GM10248 (cell line): ENCODE results near the gene MSI2.

ENCODE experiments used
- CTCF ChIA-PET: fragments of 300-600 bp; sonication (Branson Sonifier 250); formaldehyde crosslinking; extraction: SDS; loops from one replicate; lab custom pipeline; 2021; ENCODE audit warnings: antibody characterized with exemption; lab: Yijun Ruan, JAX
- POLR2A ChIA-PET: fragments of 350-650 bp; sonication (Branson Sonifier 250); formaldehyde crosslinking; extraction: SDS; loops from one replicate; lab custom pipeline; 2020; ENCODE audit warnings: antibody characterized with exemption; lab: Yijun Ruan, JAX
- DNase-seq: peaks from one replicate; pipeline ENCODE4 v3.0.0; 2012; ENCODE audit errors: extremely low spot score
- CTCF ChIP-seq: IDR thresholded peaks from 2 replicates; pipeline ENCODE4 v1.5.1; 2012; ENCODE audit warnings: mild to moderate bottlenecking, low read depth; ENCODE audit errors: extremely low read depth, missing control alignments, control extremely low read depth

The MSI2 gene

GRCh38 chr17:57385975-57386374, 129.7 kb downstream of the MSI2 start:
- TF ChIP-seq CTCF = no peak
- ChIA-PET POLR2A (no interaction called here), CTCF (no interaction called here)
- no peak for DNase-seq

DNA sequence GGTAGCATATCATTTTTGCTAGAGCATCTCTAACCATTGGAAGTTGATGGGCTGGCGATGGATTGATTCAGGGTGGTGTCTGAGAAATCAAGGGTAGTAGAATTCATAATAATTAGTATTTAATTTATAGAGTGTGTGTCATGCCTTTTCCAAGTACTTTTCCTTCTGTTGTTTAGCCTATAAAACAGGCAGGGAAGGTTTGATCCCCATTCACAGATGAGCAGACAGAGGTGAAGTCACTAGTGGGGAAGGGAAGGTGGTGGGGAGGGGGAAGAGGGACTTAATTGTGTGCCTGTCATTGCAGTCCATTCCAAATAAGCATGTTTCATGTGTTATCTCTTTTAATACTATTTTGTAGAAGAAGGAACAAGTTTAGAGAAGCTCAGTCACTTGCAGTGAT, 131.3 kb downstream of the MSI2 start:
- POLR2A ChIA-PET = no interaction called here
- CTCF ChIA-PET = interaction anchor here (1.5 kb wide), 1 partner anchor 53 kb away, joined by 3 read pairs; no protein-coding TSS in a partner anchor
- no peak for DNase-seq

DNA sequence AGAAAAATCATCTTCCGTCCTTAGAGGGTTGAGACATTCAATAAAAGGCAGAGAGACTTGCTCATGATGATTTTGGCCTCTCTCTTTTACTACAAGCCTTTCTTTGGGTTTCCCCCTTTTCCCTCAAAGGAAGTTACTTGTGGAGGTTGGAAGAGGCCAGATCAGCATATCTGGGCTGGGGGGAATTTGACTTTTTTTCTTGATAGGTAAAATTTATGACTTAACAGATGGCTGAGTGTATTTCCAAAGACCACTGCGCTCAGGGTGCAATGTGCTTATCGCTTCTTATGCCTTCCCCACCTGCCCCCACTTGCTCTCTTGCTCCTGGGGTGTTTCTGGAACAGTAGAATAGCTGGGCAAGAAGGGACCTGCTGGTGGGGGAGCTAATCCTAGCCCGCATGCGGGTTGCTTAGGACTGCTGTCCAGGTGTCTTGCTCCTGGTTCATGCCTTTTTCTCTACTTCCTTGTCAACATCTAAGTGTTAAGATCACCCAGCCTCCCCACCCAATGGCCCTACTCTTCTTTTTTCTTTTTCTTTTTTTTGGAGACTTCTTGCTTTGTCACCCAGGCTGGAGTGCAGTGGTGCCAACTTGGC, 131.9 kb downstream of the MSI2 start:
- ChIA-PET POLR2A (no interaction called here), CTCF (interaction anchor here (1.5 to 2.1 kb wide), 2 partner anchors 17 to 53 kb away, joined by 3 to 6 read pairs; no protein-coding TSS in a partner anchor)
- TF ChIP-seq CTCF = no peak
- no peak for DNase-seq

More for the DNA sequence above, 131.3 kb downstream of the MSI2 start:
- no peak for TF ChIP-seq CTCF

DNA sequence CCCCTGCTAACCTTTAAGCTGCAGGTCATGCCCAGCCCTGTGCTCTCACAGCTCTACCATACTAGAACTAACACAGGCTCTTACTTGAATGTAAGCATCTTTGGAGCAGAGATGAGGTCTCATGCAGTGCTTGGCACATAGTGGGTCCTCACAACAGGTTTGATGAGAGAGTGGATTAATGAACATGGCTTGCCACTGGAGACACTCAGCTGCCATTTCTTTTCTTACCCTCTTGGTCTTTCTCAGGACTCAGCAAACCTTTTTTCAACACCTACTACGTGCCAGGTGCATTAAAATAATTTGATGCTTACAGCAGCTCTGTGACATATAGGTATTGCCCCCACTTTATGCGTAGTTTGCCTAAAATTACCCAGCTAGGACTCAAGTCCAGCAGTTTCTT, 133.2 kb downstream of the MSI2 start:
- no peak for TF ChIP-seq CTCF
- POLR2A ChIA-PET = no interaction called here
- CTCF ChIA-PET = interaction anchor here (0.9 to 2.1 kb wide), 6 partner anchors 11 to 146 kb away, joined by 3 to 6 read pairs (median 3); no protein-coding TSS in a partner anchor
- no peak for DNase-seq

DNA sequence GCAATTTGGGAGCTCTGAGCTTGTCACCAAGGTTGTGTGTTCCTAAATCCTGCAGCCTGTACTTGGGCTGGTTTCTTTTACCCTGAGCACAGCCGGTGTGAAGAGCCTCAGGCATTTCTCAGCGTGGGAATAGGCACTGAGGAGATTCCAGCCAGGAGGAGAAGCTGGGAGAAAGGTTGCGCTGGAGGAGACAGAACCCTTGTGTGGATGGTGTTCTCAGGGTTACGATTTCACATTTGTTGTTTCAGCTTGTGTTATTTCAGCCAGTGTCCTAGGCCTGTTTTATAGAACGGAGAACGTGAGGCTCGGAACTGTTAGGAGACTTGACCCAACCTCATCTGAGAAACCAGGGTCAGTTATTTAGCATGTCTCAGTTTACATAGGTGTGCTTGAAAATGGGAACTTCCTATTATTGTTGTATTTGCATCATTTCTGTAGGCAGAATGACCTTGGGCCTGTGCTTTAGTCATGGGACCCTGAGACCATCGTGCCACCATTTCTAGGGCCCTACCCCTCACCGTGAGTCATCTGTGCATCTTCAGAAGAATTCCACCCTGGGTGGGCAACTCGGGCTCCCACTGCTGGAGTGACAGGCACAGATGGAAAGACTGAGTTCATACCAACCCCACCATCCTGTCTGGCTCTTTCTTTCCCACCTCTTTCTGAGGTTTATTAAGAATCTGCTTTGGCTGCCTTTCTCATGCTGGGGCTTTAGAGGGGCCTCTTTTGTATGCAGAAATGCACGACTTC, 134.9 kb downstream of the MSI2 start:
- no peak for DNase-seq
- POLR2A ChIA-PET = interaction anchor here (0.6 kb wide), 1 partner anchor 370 kb away, joined by 5 read pairs; no protein-coding TSS in a partner anchor
- no peak for TF ChIP-seq CTCF
- CTCF ChIA-PET = interaction anchor here (0.8 to 2.1 kb wide), 2 partner anchors 16 to 148 kb away, joined by 3 to 6 read pairs; no protein-coding TSS in a partner anchor

DNA sequence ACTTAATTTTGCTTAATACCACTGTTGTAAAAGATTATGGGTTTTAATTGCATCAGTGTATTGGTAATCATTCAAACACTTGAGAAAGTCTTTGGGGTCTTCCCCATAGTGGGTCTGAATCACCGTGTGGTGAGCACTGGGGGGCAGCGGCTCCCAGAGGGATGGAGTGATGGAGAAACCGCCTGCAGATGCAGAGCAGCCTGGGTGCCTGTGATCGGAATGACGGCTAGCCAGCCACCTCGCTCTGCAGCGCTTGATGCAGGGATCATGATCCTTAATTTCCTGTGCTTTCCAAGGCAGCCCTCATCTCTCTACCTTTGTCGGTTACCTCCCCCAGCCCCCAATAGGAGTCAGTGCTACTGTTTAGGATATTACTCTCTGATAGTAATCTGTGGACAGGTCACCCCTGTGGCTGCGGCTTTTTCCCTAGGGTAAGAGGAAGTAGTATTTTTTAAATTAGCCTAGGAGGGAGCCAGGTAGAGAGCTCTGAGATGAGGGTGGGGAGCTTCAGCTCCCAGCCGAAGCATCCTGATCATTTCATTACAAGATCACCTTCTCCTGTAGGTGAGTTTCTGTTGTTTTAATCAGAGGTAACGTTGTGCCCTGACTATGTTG, 135.6 kb downstream of the MSI2 start:
- CTCF ChIA-PET = interaction anchor here (0.9 to 1.3 kb wide), 2 partner anchors 12 to 148 kb away, joined by 3 to 6 read pairs; no protein-coding TSS in a partner anchor
- DNase-seq = no peak
- POLR2A ChIA-PET = no interaction called here
- TF ChIP-seq CTCF = no peak
